ENCODE results near the gene TXNL1. TPM values are rescaled to one million over a fixed set of nuclear protein-coding genes. Genes with fewer than 3 reads are reported as not detected.

The TXNL1 gene
- total and polyA plus RNA-seq, 2 of the 13 experiments (the other 11 are each of a cell fraction or from before 2014, with no cell fraction given) = 41.9 to 73.1 TPM

DNA sequence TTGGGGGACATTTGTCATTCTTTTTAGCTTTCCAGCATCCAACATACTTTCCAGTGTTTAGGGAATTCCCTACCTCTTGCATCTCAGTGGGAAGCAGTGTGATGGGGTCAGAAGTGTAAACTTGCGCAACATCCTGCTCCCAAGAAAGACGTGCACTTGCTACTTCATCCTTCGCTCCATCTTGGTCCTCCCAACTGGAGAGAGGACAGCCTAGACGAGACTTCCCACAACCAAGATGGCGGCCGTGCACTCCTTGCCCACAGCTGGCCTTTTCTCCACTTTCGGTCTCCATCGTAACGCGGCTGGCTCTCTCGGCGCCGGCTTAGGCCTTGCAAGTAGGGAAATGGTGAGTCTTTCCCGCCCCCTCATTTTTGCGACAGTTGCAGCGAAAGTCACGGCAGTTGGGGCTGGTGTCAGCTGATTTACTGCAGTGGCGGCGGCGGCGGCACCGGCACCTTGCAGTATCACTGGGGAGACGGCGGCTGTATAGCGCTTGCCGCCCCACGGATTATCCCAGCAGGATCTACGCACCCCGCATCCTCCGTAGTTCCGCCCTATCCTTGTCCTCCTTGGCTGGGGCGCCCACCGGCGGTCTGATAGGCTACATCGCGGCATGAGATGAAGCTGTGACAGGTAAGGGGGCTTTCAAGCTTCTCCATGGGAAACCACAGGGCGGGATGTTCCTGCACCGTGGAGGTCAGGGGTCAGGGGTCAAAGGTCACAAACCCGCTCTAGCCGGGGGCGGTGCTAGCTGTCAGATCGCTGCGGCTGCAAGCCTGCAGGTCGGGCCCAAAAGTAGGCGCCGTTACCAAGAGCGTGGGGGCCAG lies 12.8 kb upstream of the TXNL1 start, which contains the start of gene WDR7 (continued):
- TF ChIP-seq, protein P1, sequence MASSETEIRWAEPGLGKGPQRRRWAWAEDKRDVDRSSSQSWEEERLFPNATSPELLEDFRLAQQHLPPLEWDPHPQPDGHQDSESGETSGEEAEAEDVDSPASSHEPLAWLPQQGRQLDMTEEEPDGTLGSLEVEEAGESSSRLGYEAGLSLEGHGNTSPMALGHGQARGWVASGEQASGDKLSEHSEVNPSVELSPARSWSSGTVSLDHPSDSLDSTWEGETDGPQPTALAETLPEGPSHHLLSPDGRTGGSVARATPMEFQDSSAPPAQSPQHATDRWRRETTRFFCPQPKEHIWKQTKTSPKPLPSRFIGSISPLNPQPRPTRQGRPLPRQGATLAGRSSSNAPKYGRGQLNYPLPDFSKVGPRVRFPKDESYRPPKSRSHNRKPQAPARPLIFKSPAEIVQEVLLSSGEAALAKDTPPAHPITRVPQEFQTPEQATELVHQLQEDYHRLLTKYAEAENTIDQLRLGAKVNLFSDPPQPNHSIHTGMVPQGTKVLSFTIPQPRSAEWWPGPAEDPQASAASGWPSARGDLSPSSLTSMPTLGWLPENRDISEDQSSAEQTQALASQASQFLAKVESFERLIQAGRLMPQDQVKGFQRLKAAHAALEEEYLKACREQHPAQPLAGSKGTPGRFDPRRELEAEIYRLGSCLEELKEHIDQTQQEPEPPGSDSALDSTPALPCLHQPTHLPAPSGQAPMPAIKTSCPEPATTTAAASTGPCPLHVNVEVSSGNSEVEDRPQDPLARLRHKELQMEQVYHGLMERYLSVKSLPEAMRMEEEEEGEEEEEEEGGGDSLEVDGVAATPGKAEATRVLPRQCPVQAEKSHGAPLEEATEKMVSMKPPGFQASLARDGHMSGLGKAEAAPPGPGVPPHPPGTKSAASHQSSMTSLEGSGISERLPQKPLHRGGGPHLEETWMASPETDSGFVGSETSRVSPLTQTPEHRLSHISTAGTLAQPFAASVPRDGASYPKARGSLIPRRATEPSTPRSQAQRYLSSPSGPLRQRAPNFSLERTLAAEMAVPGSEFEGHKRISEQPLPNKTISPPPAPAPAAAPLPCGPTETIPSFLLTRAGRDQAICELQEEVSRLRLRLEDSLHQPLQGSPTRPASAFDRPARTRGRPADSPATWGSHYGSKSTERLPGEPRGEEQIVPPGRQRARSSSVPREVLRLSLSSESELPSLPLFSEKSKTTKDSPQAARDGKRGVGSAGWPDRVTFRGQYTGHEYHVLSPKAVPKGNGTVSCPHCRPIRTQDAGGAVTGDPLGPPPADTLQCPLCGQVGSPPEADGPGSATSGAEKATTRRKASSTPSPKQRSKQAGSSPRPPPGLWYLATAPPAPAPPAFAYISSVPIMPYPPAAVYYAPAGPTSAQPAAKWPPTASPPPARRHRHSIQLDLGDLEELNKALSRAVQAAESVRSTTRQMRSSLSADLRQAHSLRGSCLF (CRISPR knock-in tag; IDR thresholded peaks at IDR 0.05; ENCODE audit: borderline replicate concordance) = no peak
- TF ChIP-seq, protein P2, sequence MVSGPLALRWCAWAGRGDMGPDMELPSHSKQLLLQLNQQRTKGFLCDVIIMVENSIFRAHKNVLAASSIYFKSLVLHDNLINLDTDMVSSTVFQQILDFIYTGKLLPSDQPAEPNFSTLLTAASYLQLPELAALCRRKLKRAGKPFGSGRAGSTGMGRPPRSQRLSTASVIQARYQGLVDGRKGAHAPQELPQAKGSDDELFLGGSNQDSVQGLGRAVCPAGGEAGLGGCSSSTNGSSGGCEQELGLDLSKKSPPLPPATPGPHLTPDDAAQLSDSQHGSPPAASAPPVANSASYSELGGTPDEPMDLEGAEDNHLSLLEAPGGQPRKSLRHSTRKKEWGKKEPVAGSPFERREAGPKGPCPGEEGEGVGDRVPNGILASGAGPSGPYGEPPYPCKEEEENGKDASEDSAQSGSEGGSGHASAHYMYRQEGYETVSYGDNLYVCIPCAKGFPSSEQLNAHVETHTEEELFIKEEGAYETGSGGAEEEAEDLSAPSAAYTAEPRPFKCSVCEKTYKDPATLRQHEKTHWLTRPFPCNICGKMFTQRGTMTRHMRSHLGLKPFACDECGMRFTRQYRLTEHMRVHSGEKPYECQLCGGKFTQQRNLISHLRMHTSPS (CRISPR knock-in tag; IDR thresholded peaks at IDR 0.05; ENCODE audit: low read depth) = no peak
- peak; percentile 85 for TF ChIP-seq ZFP90 (CRISPR knock-in tag; IDR thresholded peaks at IDR 0.05; ENCODE audit: borderline replicate concordance)
- TF ChIP-seq ZNF552 (CRISPR knock-in tag; IDR thresholded peaks at IDR 0.05; ENCODE audit: borderline replicate concordance) = no peak
- TF ChIP-seq MED13 (CRISPR knock-in tag; IDR thresholded peaks at IDR 0.05) = no peak
- peak; percentile 55; the same call in 1 of the 2 replicates for TF ChIP-seq ZNF589 (CRISPR knock-in tag; conservative IDR thresholded peaks at IDR 0.05)
- peak; percentile 38; the same call in 1 of the 2 replicates for TF ChIP-seq ZBTB38 (CRISPR knock-in tag; IDR thresholded peaks at IDR 0.05)
- TF ChIP-seq, protein P3, sequence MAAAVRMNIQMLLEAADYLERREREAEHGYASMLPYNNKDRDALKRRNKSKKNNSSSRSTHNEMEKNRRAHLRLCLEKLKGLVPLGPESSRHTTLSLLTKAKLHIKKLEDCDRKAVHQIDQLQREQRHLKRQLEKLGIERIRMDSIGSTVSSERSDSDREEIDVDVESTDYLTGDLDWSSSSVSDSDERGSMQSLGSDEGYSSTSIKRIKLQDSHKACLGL (CRISPR knock-in tag; IDR thresholded peaks at IDR 0.05) = peak; percentile 65; the same call in 1 of the 2 replicates
- TF ChIP-seq, protein P4, sequence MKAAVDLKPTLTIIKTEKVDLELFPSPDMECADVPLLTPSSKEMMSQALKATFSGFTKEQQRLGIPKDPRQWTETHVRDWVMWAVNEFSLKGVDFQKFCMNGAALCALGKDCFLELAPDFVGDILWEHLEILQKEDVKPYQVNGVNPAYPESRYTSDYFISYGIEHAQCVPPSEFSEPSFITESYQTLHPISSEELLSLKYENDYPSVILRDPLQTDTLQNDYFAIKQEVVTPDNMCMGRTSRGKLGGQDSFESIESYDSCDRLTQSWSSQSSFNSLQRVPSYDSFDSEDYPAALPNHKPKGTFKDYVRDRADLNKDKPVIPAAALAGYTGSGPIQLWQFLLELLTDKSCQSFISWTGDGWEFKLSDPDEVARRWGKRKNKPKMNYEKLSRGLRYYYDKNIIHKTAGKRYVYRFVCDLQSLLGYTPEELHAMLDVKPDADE (CRISPR knock-in tag; IDR thresholded peaks at IDR 0.05) = no peak
- TF ChIP-seq, protein P5, sequence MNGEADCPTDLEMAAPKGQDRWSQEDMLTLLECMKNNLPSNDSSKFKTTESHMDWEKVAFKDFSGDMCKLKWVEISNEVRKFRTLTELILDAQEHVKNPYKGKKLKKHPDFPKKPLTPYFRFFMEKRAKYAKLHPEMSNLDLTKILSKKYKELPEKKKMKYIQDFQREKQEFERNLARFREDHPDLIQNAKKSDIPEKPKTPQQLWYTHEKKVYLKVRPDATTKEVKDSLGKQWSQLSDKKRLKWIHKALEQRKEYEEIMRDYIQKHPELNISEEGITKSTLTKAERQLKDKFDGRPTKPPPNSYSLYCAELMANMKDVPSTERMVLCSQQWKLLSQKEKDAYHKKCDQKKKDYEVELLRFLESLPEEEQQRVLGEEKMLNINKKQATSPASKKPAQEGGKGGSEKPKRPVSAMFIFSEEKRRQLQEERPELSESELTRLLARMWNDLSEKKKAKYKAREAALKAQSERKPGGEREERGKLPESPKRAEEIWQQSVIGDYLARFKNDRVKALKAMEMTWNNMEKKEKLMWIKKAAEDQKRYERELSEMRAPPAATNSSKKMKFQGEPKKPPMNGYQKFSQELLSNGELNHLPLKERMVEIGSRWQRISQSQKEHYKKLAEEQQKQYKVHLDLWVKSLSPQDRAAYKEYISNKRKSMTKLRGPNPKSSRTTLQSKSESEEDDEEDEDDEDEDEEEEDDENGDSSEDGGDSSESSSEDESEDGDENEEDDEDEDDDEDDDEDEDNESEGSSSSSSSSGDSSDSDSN (CRISPR knock-in tag; IDR thresholded peaks at IDR 0.05) = peak; percentile 62; the same call in 1 of the 2 replicates
- TF ChIP-seq ZNF850 (CRISPR knock-in tag; conservative IDR thresholded peaks at IDR 0.05) = no peak
- TF ChIP-seq, protein P6, sequence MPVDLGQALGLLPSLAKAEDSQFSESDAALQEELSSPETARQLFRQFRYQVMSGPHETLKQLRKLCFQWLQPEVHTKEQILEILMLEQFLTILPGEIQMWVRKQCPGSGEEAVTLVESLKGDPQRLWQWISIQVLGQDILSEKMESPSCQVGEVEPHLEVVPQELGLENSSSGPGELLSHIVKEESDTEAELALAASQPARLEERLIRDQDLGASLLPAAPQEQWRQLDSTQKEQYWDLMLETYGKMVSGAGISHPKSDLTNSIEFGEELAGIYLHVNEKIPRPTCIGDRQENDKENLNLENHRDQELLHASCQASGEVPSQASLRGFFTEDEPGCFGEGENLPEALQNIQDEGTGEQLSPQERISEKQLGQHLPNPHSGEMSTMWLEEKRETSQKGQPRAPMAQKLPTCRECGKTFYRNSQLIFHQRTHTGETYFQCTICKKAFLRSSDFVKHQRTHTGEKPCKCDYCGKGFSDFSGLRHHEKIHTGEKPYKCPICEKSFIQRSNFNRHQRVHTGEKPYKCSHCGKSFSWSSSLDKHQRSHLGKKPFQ (CRISPR knock-in tag; IDR thresholded peaks at IDR 0.05; ENCODE audit: insufficient replicate concordance) = peak; percentile 55
- TF ChIP-seq NCOA2 (CRISPR knock-in tag; IDR thresholded peaks at IDR 0.05) = peak; percentile 31; the same call in 1 of the 2 replicates

Data from HepG2 (cell line).